Nephron progenitor cell (in vitro differentiated cells): ENCODE data around the gene SELENBP1.
"Not testable (repeated sequence)": the region's sequence is repeated elsewhere in the genome, so short reads cannot be mapped to it uniquely, and the experiment has no call there.

Experiments used
- DNase-seq: peaks from one replicate; pipeline ENCODE4 v3.0.0; 2021
- H3K27ac Mint-ChIP-seq: 2 replicates; pipeline ENCODE4 v1.8.0; 2021; ENCODE audit warnings: mild to moderate bottlenecking, moderate library complexity, mixed read lengths
- H3K27me3 Mint-ChIP-seq: 2 replicates; pipeline ENCODE4 v1.8.0; 2021; ENCODE audit warnings: mild to moderate bottlenecking, low read depth, mixed read lengths; ENCODE audit not compliant: poor library complexity
- H3K36me3 Mint-ChIP-seq: 2 replicates; pipeline ENCODE4 v1.8.0; 2021; ENCODE audit warnings: low read depth, mixed read lengths
- H3K4me1 Mint-ChIP-seq: 2 replicates; pipeline ENCODE4 v1.8.0; 2021; ENCODE audit warnings: mixed read lengths
- H3K4me3 Mint-ChIP-seq: 2 replicates; pipeline ENCODE4 v1.8.0; 2021; ENCODE audit warnings: mild to moderate bottlenecking, moderate library complexity, mixed read lengths
- H3K9me3 Mint-ChIP-seq: 2 replicates; pipeline ENCODE4 v1.8.0; 2021; ENCODE audit warnings: mild to moderate bottlenecking, moderate library complexity, mixed read lengths
- TF ChIP-seq, protein P1 (sequence below): fragments of 200-600 bp; sonication (generic); IDR thresholded peaks from 2 replicates; pipeline ENCODE4 v1.5.0; 2021; ENCODE audit warnings: antibody characterized with exemption

SELENBP1 gene

GRCh38 chr1:151364996-151365395 lies 7.5 kb downstream of the SELENBP1 start:
- Mint-ChIP-seq H3K27me3 (no peaks in the 10 kb centered on the region), H3K9me3 (peaks cover 38% of the 10 kb centered on the region), H3K27ac (no peak overlapping the region), H3K36me3 (peaks cover 78% of the 10 kb centered on the region), H3K4me1 (peaks cover 7% of the 10 kb centered on the region), H3K4me3 (no peak overlapping the region)
- TF ChIP-seq, protein P1, sequence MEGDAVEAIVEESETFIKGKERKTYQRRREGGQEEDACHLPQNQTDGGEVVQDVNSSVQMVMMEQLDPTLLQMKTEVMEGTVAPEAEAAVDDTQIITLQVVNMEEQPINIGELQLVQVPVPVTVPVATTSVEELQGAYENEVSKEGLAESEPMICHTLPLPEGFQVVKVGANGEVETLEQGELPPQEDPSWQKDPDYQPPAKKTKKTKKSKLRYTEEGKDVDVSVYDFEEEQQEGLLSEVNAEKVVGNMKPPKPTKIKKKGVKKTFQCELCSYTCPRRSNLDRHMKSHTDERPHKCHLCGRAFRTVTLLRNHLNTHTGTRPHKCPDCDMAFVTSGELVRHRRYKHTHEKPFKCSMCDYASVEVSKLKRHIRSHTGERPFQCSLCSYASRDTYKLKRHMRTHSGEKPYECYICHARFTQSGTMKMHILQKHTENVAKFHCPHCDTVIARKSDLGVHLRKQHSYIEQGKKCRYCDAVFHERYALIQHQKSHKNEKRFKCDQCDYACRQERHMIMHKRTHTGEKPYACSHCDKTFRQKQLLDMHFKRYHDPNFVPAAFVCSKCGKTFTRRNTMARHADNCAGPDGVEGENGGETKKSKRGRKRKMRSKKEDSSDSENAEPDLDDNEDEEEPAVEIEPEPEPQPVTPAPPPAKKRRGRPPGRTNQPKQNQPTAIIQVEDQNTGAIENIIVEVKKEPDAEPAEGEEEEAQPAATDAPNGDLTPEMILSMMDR, result no peak
- DNase-seq, result no peak

DNA sequence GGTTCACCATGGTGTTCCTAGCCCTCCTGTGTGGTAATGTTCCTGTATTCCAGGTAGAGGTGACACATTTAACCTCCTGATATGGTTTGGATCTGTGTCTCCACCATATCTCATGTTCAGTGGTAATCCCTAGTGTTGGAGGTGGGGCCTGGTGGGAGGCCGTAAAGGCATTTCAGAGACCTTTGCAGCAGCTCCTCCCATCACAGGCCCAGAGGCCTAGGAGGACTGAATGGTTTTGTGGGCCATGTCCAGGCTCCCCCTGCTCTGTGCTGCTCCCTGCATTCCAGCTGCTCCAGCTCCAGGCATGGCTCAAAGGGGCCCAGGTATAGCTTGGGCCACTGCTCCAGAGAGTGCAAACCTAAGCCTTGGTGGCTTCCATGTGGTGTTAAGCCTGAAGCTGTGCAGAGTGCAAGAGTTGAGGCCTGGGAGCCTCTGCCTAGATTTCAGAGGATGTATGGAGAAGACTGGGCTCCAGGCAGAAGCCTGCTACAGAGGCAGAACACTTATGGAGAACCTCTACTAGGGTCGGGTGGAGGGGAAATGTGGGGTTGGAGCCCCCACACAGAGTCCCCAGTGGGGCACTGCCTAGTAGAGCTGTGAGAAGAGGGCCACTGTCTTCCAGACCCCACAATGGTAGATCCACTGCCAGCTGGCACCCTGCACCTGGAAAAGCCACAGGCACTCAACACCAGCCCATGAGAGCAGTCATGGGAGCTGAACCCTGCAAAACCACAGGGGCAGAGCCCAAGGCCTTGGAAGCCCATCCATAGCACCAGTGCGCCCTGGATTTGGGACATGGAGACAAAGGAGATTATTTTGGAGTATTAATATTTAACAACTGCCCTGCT lies 10.0 kb downstream of the SELENBP1 start:
- Mint-ChIP-seq H3K36me3 (peaks cover 65% of the 10 kb centered on the region), H3K27ac (no peak overlapping the region), H3K4me3 (no peak overlapping the region), H3K27me3 (no peaks in the 10 kb centered on the region), H3K9me3 (peaks cover 38% of the 10 kb centered on the region), H3K4me1 (peaks cover 9% of the 10 kb centered on the region)
- TF ChIP-seq, protein P1, result no peak
- no peak for DNase-seq

DNA sequence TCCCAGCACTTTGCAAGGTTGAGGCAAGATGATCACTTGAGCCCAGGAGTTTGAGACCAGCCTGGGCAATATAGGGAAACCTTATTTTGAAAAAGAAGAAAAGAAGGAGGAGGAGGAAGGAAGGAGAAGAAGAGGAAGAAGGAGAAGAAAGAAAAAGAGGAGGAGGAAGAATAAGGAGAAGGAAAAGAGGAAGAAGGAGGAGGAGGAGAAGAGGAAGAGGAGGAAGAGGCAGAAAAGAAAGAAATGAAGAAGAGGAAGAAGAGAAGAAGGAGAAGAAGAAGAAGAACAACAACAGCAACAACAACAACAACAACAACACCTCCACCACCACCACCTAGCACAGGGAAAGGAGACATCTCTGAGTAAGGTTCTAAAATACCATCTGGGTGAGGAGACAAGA lies 10.6 kb downstream of the SELENBP1 start:
- H3K4me3 Mint-ChIP-seq, result no peak overlapping the region
- no peaks in the 10 kb centered on the region for H3K27me3 Mint-ChIP-seq
- H3K9me3 Mint-ChIP-seq, result peaks cover 38% of the 10 kb centered on the region
- TF ChIP-seq, protein P1, result no peak
- peaks cover 62% of the 10 kb centered on the region for H3K36me3 Mint-ChIP-seq
- peaks cover 13% of the 10 kb centered on the region for H3K4me1 Mint-ChIP-seq
- no peak for DNase-seq
- H3K27ac Mint-ChIP-seq, result no peak overlapping the region

GRCh38 chr1:151356696-151357095 lies 15.8 kb downstream of the SELENBP1 start:
- TF ChIP-seq, protein P1, result no peak
- peaks cover 3% of the 10 kb centered on the region for H3K27me3 Mint-ChIP-seq
- peak overlapping the region; percentile 32 for H3K27ac Mint-ChIP-seq
- no peak overlapping the region for H3K4me3 Mint-ChIP-seq
- H3K36me3 Mint-ChIP-seq, result peaks cover 21% of the 10 kb centered on the region
- H3K4me1 Mint-ChIP-seq, result peaks cover 16% of the 10 kb centered on the region
- DNase-seq, result no peak
- H3K9me3 Mint-ChIP-seq, result peaks cover 25% of the 10 kb centered on the region

DNA sequence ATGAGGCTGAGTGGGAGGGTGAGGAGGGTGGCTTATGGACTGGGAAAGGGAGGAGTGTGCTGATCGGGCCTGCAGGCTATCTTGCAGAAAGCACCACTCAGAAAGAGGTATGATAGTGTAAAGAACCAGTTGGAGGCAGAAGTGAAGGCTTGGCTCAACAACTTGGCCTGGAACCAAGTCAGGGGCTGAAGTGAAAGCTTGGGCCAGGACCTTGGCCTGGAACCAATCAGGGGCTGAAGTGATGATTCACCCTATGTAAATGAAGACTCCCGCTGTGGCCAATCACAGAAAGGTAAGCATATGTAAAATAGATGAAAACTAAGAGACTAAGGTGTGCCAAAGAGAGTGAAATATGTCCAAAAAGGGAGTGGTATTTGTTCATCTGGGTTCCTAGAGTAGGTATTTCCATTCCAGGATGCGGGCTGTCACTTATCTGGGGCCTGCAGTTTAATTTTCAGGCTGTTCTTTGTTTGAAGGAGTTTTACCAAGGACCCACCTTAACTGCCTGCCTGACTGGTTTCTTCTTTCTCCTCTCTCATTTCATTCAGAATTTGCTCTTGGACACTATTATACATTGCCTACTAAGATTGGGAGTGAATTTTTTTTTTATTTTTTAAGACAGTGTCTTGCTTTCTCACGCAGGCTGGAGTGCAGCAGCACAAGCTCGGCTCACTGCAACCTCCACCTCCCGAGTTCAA lies 20.3 kb downstream of the SELENBP1 start:
- H3K4me3 Mint-ChIP-seq, result no peak overlapping the region
- no peak overlapping the region for H3K27ac Mint-ChIP-seq
- TF ChIP-seq, protein P1, result no peak
- DNase-seq, result no peak
- H3K27me3 Mint-ChIP-seq, result peaks cover 9% of the 10 kb centered on the region
- peaks cover 28% of the 10 kb centered on the region for H3K9me3 Mint-ChIP-seq
- peaks cover 18% of the 10 kb centered on the region for H3K4me1 Mint-ChIP-seq
- peaks cover 17% of the 10 kb centered on the region for H3K36me3 Mint-ChIP-seq

DNA sequence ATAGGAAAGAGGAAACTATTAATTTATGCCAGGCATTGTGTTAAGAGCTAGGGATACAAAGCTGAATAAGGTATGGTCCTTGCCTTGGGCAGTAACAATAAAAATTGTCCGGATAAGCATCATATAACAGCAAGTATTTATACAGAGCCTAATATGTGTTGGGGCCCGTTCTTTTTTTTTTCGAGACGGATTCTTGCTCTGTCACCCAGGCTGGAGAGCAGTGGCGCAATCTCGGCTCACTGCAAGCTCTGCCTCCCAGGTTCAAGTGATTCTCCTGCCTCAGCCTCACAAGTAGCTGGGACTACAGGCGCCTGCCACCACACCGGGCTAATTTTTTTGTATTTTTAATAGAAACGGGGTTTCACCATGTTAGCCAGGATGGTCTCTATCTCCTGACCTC lies 22.2 kb downstream of the SELENBP1 start:
- Mint-ChIP-seq H3K9me3 (peaks cover 28% of the 10 kb centered on the region), H3K36me3 (peaks cover 26% of the 10 kb centered on the region), H3K4me1 (peaks cover 29% of the 10 kb centered on the region)
- not testable (repeated sequence) for H3K27ac Mint-ChIP-seq, H3K4me3 Mint-ChIP-seq, H3K27me3 Mint-ChIP-seq, DNase-seq
